ENCODE results near the gene CDH12. TPM values are rescaled to one million over a fixed set of nuclear protein-coding genes. Genes with fewer than 3 reads are reported as not detected.

The CDH12 gene
- total RNA-seq, 2 donors from 2014 or later, result 0.90 to 1.9 TPM

DNA sequence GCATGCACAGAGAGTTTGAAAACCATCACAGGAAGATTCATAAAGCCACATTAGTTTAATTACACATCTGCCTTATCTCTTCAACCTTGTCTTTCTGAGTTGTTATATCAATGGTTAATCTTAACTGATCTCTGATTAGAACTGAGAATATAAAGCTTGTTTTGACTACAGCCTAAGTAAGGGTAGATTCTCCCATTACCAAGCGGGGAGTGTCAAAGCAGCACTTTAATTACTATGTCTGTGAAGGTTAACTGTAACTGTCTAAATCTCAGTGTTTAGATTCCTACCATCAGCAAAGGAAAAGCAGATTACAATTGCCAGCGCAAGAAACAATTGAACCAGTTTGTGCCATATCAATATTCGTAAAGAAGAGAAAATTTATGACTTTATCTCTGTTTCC lies 348.7 kb downstream of the CDH12 start:
- H3K9ac ChIP-seq (ENCODE audit: extremely low read depth, low read length, poor library complexity, severe bottlenecking), result no peak overlapping the region
- peak overlapping the region; percentile 58 for H3K27ac Mint-ChIP-seq
- WGBS, 2 experiments (ENCODE audit: insufficient coverage in 1 of 2, insufficient read length in 1 of 2), result 79 to 83% methylated on average over 1 to 3 of the region's 3 CpGs

DNA sequence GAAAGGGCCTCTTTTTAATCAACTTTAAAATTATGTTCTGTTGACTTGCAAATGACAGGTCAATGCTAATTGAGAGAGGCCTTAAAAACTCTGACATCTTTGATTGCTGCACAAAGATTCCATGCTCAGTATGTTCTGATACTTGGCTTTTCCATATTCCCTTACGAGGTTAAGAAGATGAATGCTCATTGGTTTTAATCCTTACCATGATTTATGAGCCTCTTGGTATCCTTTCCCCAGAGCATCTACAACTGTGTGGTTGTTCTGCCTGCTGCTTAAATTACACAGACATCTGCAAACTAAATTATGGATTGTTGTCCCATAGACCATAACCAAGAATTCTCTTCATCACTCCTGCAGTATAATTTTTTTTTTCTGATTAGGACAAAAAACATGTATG lies 352.6 kb downstream of the CDH12 start:
- Histone ChIP-seq H3K9me3 (ENCODE audit: control insufficient read depth, low read length) (peaks cover 19% of the 10 kb centered on the region), H3K4me3 (ENCODE audit: low read length) (no peak overlapping the region), H3K4me1 (ENCODE audit: control insufficient read depth, insufficient read depth, low read length) (peaks cover 3% of the 10 kb centered on the region), H3K27ac (ENCODE audit: low read depth, low read length) (no peak overlapping the region), H3K9ac (ENCODE audit: extremely low read depth, low read length, poor library complexity, severe bottlenecking) (no peak overlapping the region), H3K27me3 (ENCODE audit: control insufficient read depth, insufficient read depth, low read length, poor library complexity, severe bottlenecking) (no peaks in the 10 kb centered on the region), H3K36me3 (ENCODE audit: control insufficient read depth, insufficient read depth, low read length) (no peaks in the 10 kb centered on the region)
- Mint-ChIP-seq H3K27me3 (ENCODE audit: insufficient read depth) (no peaks in the 10 kb centered on the region), H3K9me3 (peaks cover 13% of the 10 kb centered on the region), H3K4me3 (no peak overlapping the region), H3K4me1 (peaks cover 7% of the 10 kb centered on the region), H3K36me3 (ENCODE audit: low read depth) (no peaks in the 10 kb centered on the region), H3K27ac (no peak overlapping the region)
- 97 to 100% methylated on average over 1 of the region's 1 CpG for WGBS, 2 experiments (ENCODE audit: insufficient coverage in 1 of 2, insufficient read length in 1 of 2)
- TF ChIP-seq, protein P1, sequence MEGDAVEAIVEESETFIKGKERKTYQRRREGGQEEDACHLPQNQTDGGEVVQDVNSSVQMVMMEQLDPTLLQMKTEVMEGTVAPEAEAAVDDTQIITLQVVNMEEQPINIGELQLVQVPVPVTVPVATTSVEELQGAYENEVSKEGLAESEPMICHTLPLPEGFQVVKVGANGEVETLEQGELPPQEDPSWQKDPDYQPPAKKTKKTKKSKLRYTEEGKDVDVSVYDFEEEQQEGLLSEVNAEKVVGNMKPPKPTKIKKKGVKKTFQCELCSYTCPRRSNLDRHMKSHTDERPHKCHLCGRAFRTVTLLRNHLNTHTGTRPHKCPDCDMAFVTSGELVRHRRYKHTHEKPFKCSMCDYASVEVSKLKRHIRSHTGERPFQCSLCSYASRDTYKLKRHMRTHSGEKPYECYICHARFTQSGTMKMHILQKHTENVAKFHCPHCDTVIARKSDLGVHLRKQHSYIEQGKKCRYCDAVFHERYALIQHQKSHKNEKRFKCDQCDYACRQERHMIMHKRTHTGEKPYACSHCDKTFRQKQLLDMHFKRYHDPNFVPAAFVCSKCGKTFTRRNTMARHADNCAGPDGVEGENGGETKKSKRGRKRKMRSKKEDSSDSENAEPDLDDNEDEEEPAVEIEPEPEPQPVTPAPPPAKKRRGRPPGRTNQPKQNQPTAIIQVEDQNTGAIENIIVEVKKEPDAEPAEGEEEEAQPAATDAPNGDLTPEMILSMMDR (conservative IDR thresholded peaks at IDR 0.05), result no peak
- DNase-seq, result no peak

More for the DNA sequence above, 348.7 kb downstream of the CDH12 start:
- no peak overlapping the region for H3K4me3 Mint-ChIP-seq
- H3K9me3 Mint-ChIP-seq, result peaks cover 13% of the 10 kb centered on the region
- peaks cover 24% of the 10 kb centered on the region for H3K4me1 Mint-ChIP-seq
- Histone ChIP-seq H3K27me3 (ENCODE audit: control insufficient read depth, insufficient read depth, low read length, poor library complexity, severe bottlenecking) (no peaks in the 10 kb centered on the region), H3K4me1 (ENCODE audit: control insufficient read depth, insufficient read depth, low read length) (peaks cover 3% of the 10 kb centered on the region), H3K27ac (ENCODE audit: low read depth, low read length) (no peak overlapping the region), H3K36me3 (ENCODE audit: control insufficient read depth, insufficient read depth, low read length) (no peaks in the 10 kb centered on the region), H3K4me3 (ENCODE audit: low read length) (no peak overlapping the region), H3K9me3 (ENCODE audit: control insufficient read depth, low read length) (peaks cover 19% of the 10 kb centered on the region)
- H3K36me3 Mint-ChIP-seq (ENCODE audit: low read depth), result no peaks in the 10 kb centered on the region
- TF ChIP-seq, protein P1 (conservative IDR thresholded peaks at IDR 0.05), result no peak
- no peaks in the 10 kb centered on the region for H3K27me3 Mint-ChIP-seq (ENCODE audit: insufficient read depth)
- no peak for DNase-seq

DNA sequence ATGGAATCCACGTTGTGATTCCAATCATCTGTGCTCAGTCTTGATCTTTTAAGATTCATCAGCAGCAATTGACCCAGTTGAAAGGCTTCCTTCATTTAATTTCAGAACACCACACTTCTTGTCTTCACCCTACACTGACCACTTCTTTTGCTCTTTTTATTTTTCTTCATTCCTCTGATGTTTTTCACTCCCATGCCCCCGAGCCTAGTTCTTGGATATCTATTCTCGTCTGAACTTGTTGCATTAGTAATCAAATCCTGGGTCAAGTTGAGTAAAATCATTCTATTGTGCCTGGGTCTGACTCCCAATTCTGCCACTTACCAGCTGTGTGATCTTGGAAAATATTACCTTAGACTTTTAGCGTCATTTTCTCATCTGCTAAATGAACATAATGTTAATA lies 356.5 kb downstream of the CDH12 start:
- Histone ChIP-seq H3K9me3 (ENCODE audit: control insufficient read depth, low read length) (peaks cover 4% of the 10 kb centered on the region), H3K9ac (ENCODE audit: extremely low read depth, low read length, poor library complexity, severe bottlenecking) (no peak overlapping the region), H3K27ac (ENCODE audit: low read depth, low read length) (no peak overlapping the region), H3K4me1 (ENCODE audit: control insufficient read depth, insufficient read depth, low read length) (no peaks in the 10 kb centered on the region), H3K27me3 (ENCODE audit: control insufficient read depth, insufficient read depth, low read length, poor library complexity, severe bottlenecking) (no peaks in the 10 kb centered on the region), H3K36me3 (ENCODE audit: control insufficient read depth, insufficient read depth, low read length) (no peaks in the 10 kb centered on the region), H3K4me3 (ENCODE audit: low read length) (no peak overlapping the region)
- H3K36me3 Mint-ChIP-seq (ENCODE audit: low read depth), result no peaks in the 10 kb centered on the region
- TF ChIP-seq, protein P1 (conservative IDR thresholded peaks at IDR 0.05), result no peak
- no peaks in the 10 kb centered on the region for H3K4me1 Mint-ChIP-seq
- H3K27ac Mint-ChIP-seq, result no peak overlapping the region
- H3K4me3 Mint-ChIP-seq, result no peak overlapping the region
- no peak for DNase-seq
- H3K27me3 Mint-ChIP-seq (ENCODE audit: insufficient read depth), result no peaks in the 10 kb centered on the region
- peaks cover 6% of the 10 kb centered on the region for H3K9me3 Mint-ChIP-seq
- 40 to 70% methylated on average over 2 to 4 of the region's 4 CpGs for WGBS, 2 experiments (ENCODE audit: insufficient coverage in 1 of 2, insufficient read length in 1 of 2)

Data from endodermal cell (in vitro differentiated cells).